Mesothelial cell of epicardium (in vitro differentiated cells): ENCODE results near the gene ZNF526. TPM values are rescaled to one million over a fixed set of nuclear protein-coding genes. Genes with fewer than 3 reads are reported as not detected.

Source experiments
- DNase-seq, 2 experiments: peaks; one replicate each; pipeline ENCODE4 v3.0.0; 2021; ENCODE audit warnings: low spot score in 2 of 2; ENCODE audit not compliant: unreplicated experiment in 2 of 2
- H3K27ac Mint-ChIP-seq: 2 replicates; pipeline ENCODE4 v1.8.0; 2021; ENCODE audit warnings: mixed read lengths
- H3K27me3 Mint-ChIP-seq: 2 replicates; pipeline ENCODE4 v1.8.0; 2021; ENCODE audit warnings: low read depth, mixed read lengths
- H3K36me3 Mint-ChIP-seq: 2 replicates; pipeline ENCODE4 v1.8.0; 2021; ENCODE audit warnings: mixed read lengths
- H3K4me1 Mint-ChIP-seq: 2 replicates; pipeline ENCODE4 v1.8.0; 2021; ENCODE audit warnings: mixed read lengths
- H3K4me3 Mint-ChIP-seq: 2 replicates; pipeline ENCODE4 v1.8.0; 2021; ENCODE audit warnings: mild to moderate bottlenecking, moderate library complexity, mixed read lengths
- H3K9me3 Mint-ChIP-seq: 2 replicates; pipeline ENCODE4 v1.8.0; 2021; ENCODE audit warnings: mixed read lengths
- CTCF ChIP-seq: fragments of 200-600 bp; sonication (generic); IDR thresholded peaks from one replicate; pipeline ENCODE4 v1.5.0; 2021; ENCODE audit warnings: antibody characterized with exemption; ENCODE audit not compliant: unreplicated experiment
- total RNA-seq: library from RNA; stranded (reverse); gene quantifications from 3 replicates; pipeline ENCODE4 v1.2.1, GENCODE V29; 2021

ZNF526 gene
- total RNA-seq, result 12.3 to 13.4 TPM (median 13.3 TPM) in 3 replicates

GRCh38 chr19:42219812-42220750, at the start of gene ZNF526:
Gene ZNF526 (plus strand): TSS chr19:42220312. CDS start chr19:42224404, 4,092 bp downstream.
- DNase-seq, result peak; percentile 96 to 97
- Mint-ChIP-seq H3K36me3 (peaks cover 13% of the 10 kb centered on the region), H3K9me3 (no peaks in the 10 kb centered on the region), H3K27ac (peak within 1 kb of the TSS; percentile 97), H3K4me3 (peak within 1 kb of the TSS; percentile 95), H3K4me1 (peaks cover 35% of the 10 kb centered on the region), H3K27me3 (peaks cover 1% of the 10 kb centered on the region)
- no peak for TF ChIP-seq CTCF

GRCh38 chr19:42170715-42171114, 49.4 kb upstream of the ZNF526 start:
- Mint-ChIP-seq H3K4me1 (no peaks in the 10 kb centered on the region), H3K9me3 (no peaks in the 10 kb centered on the region), H3K36me3 (no peaks in the 10 kb centered on the region), H3K27me3 (peaks cover 90% of the 10 kb centered on the region), H3K27ac (no peak overlapping the region), H3K4me3 (no peak overlapping the region)
- no peak for TF ChIP-seq CTCF
- no peak for DNase-seq

GRCh38 chr19:42172261-42172660, 47.9 kb upstream of the ZNF526 start:
- Mint-ChIP-seq H3K9me3 (no peaks in the 10 kb centered on the region), H3K4me1 (peaks cover 5% of the 10 kb centered on the region)

GRCh38 chr19:42173695-42174094, 46.4 kb upstream of the ZNF526 start:
- peaks cover 5% of the 10 kb centered on the region for H3K4me1 Mint-ChIP-seq
- no peak for TF ChIP-seq CTCF
- peaks cover 70% of the 10 kb centered on the region for H3K27me3 Mint-ChIP-seq
- H3K27ac Mint-ChIP-seq, result no peak overlapping the region
- H3K9me3 Mint-ChIP-seq, result no peaks in the 10 kb centered on the region
- no peak for DNase-seq
- H3K36me3 Mint-ChIP-seq, result no peaks in the 10 kb centered on the region
- no peak overlapping the region for H3K4me3 Mint-ChIP-seq

More at GRCh38 chr19:42172261-42172660, 47.9 kb upstream of the ZNF526 start:
- no peak for DNase-seq
- H3K36me3 Mint-ChIP-seq, result no peaks in the 10 kb centered on the region
- no peak overlapping the region for H3K27ac Mint-ChIP-seq
- no peak for TF ChIP-seq CTCF
- H3K4me3 Mint-ChIP-seq, result no peak overlapping the region
- H3K27me3 Mint-ChIP-seq, result peaks cover 84% of the 10 kb centered on the region

- no peak for DNase-seq
Observed at GRCh38 chr19:42174188-42174587, 45.9 kb upstream of the ZNF526 start.

More at GRCh38 chr19:42174188-42174587, 45.9 kb upstream of the ZNF526 start:
- H3K9me3 Mint-ChIP-seq, result no peaks in the 10 kb centered on the region
- H3K27ac Mint-ChIP-seq, result no peak overlapping the region
- TF ChIP-seq CTCF, result no peak
- peaks cover 66% of the 10 kb centered on the region for H3K27me3 Mint-ChIP-seq
- H3K4me1 Mint-ChIP-seq, result peaks cover 5% of the 10 kb centered on the region
- no peaks in the 10 kb centered on the region for H3K36me3 Mint-ChIP-seq
- no peak overlapping the region for H3K4me3 Mint-ChIP-seq
